Measurements from ENCODE around the gene CADM1. TPM values are rescaled to one million over a fixed set of nuclear protein-coding genes. Genes with fewer than 3 reads are reported as not detected.

CADM1 gene
- total and polyA plus RNA-seq, 5 donors from 2014 or later, result 3.6 to 11.3 (median 6.9) TPM

DNA sequence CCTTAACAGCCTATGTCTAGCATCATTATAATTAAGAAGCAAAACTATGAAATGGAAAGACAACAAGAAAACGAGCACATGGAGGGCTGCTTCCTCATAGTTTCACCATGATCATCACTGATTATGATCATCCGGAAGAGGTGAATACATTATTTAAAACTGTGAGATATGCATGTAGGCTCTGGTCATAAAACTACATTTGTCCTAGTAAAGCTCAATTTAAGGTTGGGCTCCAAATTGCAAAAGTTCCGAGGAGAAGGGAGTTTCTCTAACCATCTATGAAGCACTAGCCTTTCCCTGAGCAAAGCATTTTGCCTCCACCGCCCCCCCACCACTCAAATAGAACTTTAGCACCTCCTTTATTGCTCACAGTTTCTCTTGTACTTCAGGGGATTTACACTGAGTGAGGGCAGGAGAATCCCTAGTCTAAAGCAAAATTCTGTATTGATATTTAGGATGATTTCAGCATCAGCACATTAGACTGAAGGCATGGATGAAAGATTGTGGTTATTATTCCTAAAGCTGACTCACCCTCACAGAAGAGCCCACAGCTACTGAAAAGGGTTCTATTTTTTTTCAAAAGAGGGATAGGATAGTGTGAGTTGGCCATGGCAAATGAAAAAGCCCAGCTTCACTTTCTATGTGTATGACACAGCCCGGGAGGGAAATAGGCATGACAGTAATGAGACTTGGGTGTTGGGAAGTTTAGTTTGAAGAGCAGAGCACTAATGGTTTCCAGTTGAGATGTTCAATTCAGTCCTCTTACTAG lies 203.4 kb downstream of the CADM1 start:
- no peaks in the 10 kb centered on the region for H3K36me3 ChIP-seq (ENCODE audit: control insufficient read depth, insufficient read depth, low read length)
- peaks cover 11% of the 10 kb centered on the region for H3K27me3 ChIP-seq (ENCODE audit: control insufficient read depth, insufficient read depth, low read length)
- H3K4me3 ChIP-seq (ENCODE audit: low read depth, low read length), result no peak overlapping the region
- H3K9me3 ChIP-seq (ENCODE audit: control insufficient read depth in 2 of 2, low read length in 2 of 2), result no peaks in the 10 kb centered on the region
- no peak overlapping the region for H3K27ac Mint-ChIP-seq
- no peak overlapping the region for H3K4me3 Mint-ChIP-seq
- no peaks in the 10 kb centered on the region for H3K4me1 ChIP-seq (ENCODE audit: control insufficient read depth, insufficient read depth, low read length, poor library complexity, severe bottlenecking)
- H3K9me3 Mint-ChIP-seq, result no peaks in the 10 kb centered on the region
- H3K27ac ChIP-seq (ENCODE audit: insufficient read depth, low read length, poor library complexity, severe bottlenecking), result no peak overlapping the region
- ATAC-seq (ENCODE audit: low read depth in 2 of 2), result no peak
- H3K27me3 Mint-ChIP-seq, result peaks cover 42% of the 10 kb centered on the region
- DNase-seq, result no peak
- no peaks in the 10 kb centered on the region for H3K36me3 Mint-ChIP-seq
- H3K4me1 Mint-ChIP-seq, result no peaks in the 10 kb centered on the region

DNA sequence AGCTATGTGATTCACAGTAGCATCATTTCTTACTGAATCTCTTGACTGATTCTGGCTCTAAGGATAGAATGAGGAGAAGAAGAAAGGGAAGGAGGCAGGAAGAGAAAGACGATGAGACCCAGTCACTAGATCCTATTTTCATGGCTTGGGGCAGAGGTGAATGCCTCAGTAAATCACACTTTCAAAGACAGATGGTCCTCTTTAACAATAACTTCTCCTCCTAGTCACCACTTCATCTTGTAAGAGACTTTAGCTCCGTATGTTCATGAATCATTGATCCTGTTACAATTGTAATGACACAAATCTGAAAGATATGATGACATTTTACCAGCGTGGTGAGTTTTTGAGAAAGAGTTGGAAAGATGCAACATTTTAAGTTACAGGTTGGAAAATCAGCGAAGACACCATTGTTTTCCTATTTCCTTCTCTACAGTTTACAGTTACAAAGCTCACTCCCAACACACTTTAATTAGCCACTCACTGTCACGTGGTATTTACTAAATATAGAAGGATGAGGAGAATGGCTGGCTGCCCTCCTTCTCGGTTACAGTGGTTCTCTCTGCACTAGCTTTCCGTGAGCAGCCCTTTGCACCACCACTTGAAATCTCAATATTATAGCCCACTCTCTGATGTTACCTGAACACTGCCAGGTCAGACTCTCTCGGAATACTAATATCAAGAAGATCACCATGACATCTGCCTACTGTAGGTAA lies 205.8 kb downstream of the CADM1 start:
- H3K27ac ChIP-seq (ENCODE audit: insufficient read depth, low read length, poor library complexity, severe bottlenecking), result no peak overlapping the region
- no peaks in the 10 kb centered on the region for H3K4me1 ChIP-seq (ENCODE audit: control insufficient read depth, insufficient read depth, low read length, poor library complexity, severe bottlenecking)
- Mint-ChIP-seq H3K36me3 (no peaks in the 10 kb centered on the region), H3K4me3 (no peak overlapping the region), H3K27me3 (peaks cover 39% of the 10 kb centered on the region), H3K9me3 (peaks cover 0 to 2% (median 0%) of the 10 kb centered on the region in 7 donors), H3K27ac (no peak overlapping the region), H3K4me1 (no peaks in the 10 kb centered on the region)
- DNase-seq (no peak), ATAC-seq (ENCODE audit: low read depth in 2 of 2) (no peak)
- no peak overlapping the region for H3K4me3 ChIP-seq (ENCODE audit: low read depth, low read length)
- H3K9me3 ChIP-seq (ENCODE audit: control insufficient read depth in 2 of 2, low read length in 2 of 2), result no peaks in the 10 kb centered on the region
- H3K27me3 ChIP-seq (ENCODE audit: control insufficient read depth, insufficient read depth, low read length), result peaks cover 11% of the 10 kb centered on the region
- H3K36me3 ChIP-seq (ENCODE audit: control insufficient read depth, insufficient read depth, low read length), result no peaks in the 10 kb centered on the region

DNA sequence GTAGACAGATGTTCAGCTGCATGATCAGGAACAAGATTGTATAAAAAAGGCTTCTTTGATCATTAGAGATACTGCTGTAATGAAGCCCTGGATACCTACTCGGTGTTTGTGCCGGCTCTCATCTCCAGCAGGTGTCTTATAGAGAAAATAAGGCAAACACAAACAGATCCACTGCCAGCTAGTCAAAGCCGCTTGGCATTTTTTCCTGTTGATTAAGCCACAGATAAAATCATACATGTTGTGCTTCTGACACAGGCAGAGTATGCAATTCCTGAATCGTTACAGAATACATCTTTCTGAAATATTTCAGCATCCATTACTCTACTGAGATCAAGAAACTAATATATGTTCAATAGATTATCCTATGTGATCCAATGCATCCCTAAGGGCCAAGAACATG lies 206.9 kb downstream of the CADM1 start:
- DNase-seq, result no peak
- ATAC-seq (ENCODE audit: low read depth in 2 of 2), result no peak
- Histone ChIP-seq H3K36me3 (ENCODE audit: control insufficient read depth, insufficient read depth, low read length) (no peaks in the 10 kb centered on the region), H3K27ac (ENCODE audit: insufficient read depth, low read length, poor library complexity, severe bottlenecking) (no peak overlapping the region), H3K27me3 (ENCODE audit: control insufficient read depth, insufficient read depth, low read length) (peaks cover 10% of the 10 kb centered on the region), H3K4me3 (ENCODE audit: low read depth, low read length) (no peak overlapping the region), H3K9me3 (ENCODE audit: control insufficient read depth in 2 of 2, low read length in 2 of 2) (no peaks in the 10 kb centered on the region), H3K4me1 (ENCODE audit: control insufficient read depth, insufficient read depth, low read length, poor library complexity, severe bottlenecking) (no peaks in the 10 kb centered on the region)
- Mint-ChIP-seq H3K4me1 (no peaks in the 10 kb centered on the region), H3K9me3 (peaks cover 0 to 2% (median 0%) of the 10 kb centered on the region in 7 donors), H3K27me3 (peaks cover 33% of the 10 kb centered on the region), H3K36me3 (no peaks in the 10 kb centered on the region), H3K27ac (no peak overlapping the region), H3K4me3 (no peak overlapping the region)

DNA sequence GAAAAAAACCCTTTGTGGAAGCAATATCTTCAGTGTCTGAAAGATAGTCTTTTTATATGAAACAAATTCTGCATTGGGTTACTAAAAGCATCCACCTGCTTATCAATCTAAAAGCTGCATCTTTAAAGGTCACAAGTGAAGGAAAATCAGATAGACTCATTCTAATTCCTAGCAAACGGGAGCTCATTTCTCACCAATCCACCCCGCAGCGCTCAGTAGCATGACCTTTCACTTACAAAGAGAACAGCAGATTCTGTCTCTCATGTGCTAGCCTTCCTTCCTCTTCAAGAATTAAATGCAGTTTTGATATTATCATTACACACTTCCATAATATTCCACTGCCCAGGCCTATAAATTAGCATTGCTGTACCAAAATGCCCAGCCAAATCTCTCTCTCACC lies 212.9 kb downstream of the CADM1 start:
- H3K36me3 Mint-ChIP-seq, result no peaks in the 10 kb centered on the region
- H3K4me1 Mint-ChIP-seq, result no peaks in the 10 kb centered on the region
- peak overlapping the region in 1 of 3 donors; percentile 14 for H3K27ac Mint-ChIP-seq
- H3K9me3 Mint-ChIP-seq, result peaks cover 0 to 4% (median 0%) of the 10 kb centered on the region in 7 donors
- no peak for DNase-seq
- Histone ChIP-seq H3K36me3 (ENCODE audit: control insufficient read depth, insufficient read depth, low read length) (no peaks in the 10 kb centered on the region), H3K27me3 (ENCODE audit: control insufficient read depth, insufficient read depth, low read length) (peaks cover 7% of the 10 kb centered on the region), H3K4me1 (ENCODE audit: control insufficient read depth, insufficient read depth, low read length, poor library complexity, severe bottlenecking) (no peaks in the 10 kb centered on the region), H3K4me3 (ENCODE audit: low read depth, low read length) (no peak overlapping the region), H3K27ac (ENCODE audit: insufficient read depth, low read length, poor library complexity, severe bottlenecking) (no peak overlapping the region), H3K9me3 (ENCODE audit: control insufficient read depth in 2 of 2, low read length in 2 of 2) (no peaks in the 10 kb centered on the region)
- no peak for ATAC-seq (ENCODE audit: low read depth in 2 of 2)
- H3K27me3 Mint-ChIP-seq, result peaks cover 10% of the 10 kb centered on the region
- H3K4me3 Mint-ChIP-seq, result no peak overlapping the region

DNA sequence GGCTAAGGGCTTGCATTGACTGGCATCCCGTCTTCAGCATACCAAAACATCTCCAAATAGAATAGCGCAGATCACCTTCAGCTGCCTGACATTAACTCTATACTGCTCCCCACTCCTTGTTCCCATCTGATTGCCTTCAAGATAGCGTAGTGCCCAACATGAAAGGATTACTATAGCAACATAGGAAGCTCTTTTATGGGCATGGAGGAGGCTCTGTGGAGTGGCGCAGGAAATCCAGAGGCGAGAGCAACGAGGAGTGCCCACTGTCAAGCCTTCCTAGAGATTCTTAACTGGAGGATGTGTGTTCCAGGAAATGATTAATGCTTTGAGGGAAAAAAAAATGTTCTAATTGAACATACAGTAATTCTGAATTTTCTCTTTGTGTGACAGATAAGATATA lies 213.3 kb downstream of the CADM1 start:
- ATAC-seq (ENCODE audit: low read depth in 2 of 2) (no peak), DNase-seq (no peak)
- H3K4me3 Mint-ChIP-seq, result no peak overlapping the region
- no peaks in the 10 kb centered on the region for H3K36me3 ChIP-seq (ENCODE audit: control insufficient read depth, insufficient read depth, low read length)
- H3K27ac Mint-ChIP-seq, result no peak overlapping the region
- H3K9me3 ChIP-seq (ENCODE audit: control insufficient read depth in 2 of 2, low read length in 2 of 2), result no peaks in the 10 kb centered on the region
- H3K27ac ChIP-seq (ENCODE audit: insufficient read depth, low read length, poor library complexity, severe bottlenecking), result no peak overlapping the region
- no peak overlapping the region for H3K4me3 ChIP-seq (ENCODE audit: low read depth, low read length)
- peaks cover 10% of the 10 kb centered on the region for H3K27me3 Mint-ChIP-seq
- H3K27me3 ChIP-seq (ENCODE audit: control insufficient read depth, insufficient read depth, low read length), result peaks cover 4% of the 10 kb centered on the region
- no peaks in the 10 kb centered on the region for H3K36me3 Mint-ChIP-seq
- H3K9me3 Mint-ChIP-seq, result peaks cover 0 to 4% (median 0%) of the 10 kb centered on the region in 7 donors
- H3K4me1 ChIP-seq (ENCODE audit: control insufficient read depth, insufficient read depth, low read length, poor library complexity, severe bottlenecking), result no peaks in the 10 kb centered on the region
- H3K4me1 Mint-ChIP-seq, result no peaks in the 10 kb centered on the region

DNA sequence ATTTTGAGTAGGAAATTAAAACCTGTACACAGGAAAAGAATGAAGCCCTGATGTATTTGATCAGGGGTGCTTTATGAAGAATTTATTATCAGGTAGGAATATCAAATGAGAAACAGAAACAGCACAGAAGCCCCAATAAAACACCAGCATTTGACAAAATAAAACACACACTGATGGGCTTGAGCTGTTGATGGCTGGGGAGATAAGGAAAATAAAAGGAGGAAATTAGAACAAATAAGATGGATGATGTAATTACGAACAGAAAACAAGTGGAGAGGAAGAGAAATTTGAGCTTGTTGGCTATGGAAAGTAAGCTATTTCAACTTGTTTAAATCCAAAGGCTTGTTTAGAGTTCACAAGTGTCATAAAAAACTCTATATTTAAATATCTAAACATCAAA lies 213.7 kb downstream of the CADM1 start:
- peaks cover 4% of the 10 kb centered on the region for H3K27me3 ChIP-seq (ENCODE audit: control insufficient read depth, insufficient read depth, low read length)
- H3K4me1 ChIP-seq (ENCODE audit: control insufficient read depth, insufficient read depth, low read length, poor library complexity, severe bottlenecking), result no peaks in the 10 kb centered on the region
- DNase-seq (no peak), ATAC-seq (ENCODE audit: low read depth in 2 of 2) (no peak)
- H3K9me3 Mint-ChIP-seq, result peaks cover 0 to 4% (median 0%) of the 10 kb centered on the region in 7 donors
- H3K36me3 ChIP-seq (ENCODE audit: control insufficient read depth, insufficient read depth, low read length), result no peaks in the 10 kb centered on the region
- no peak overlapping the region for H3K4me3 Mint-ChIP-seq
- no peaks in the 10 kb centered on the region for H3K9me3 ChIP-seq (ENCODE audit: control insufficient read depth in 2 of 2, low read length in 2 of 2)
- no peak overlapping the region for H3K27ac ChIP-seq (ENCODE audit: insufficient read depth, low read length, poor library complexity, severe bottlenecking)
- no peak overlapping the region for H3K27ac Mint-ChIP-seq
- H3K27me3 Mint-ChIP-seq, result peaks cover 10% of the 10 kb centered on the region
- H3K36me3 Mint-ChIP-seq, result no peaks in the 10 kb centered on the region
- H3K4me1 Mint-ChIP-seq, result no peaks in the 10 kb centered on the region
- H3K4me3 ChIP-seq (ENCODE audit: low read depth, low read length), result no peak overlapping the region

DNA sequence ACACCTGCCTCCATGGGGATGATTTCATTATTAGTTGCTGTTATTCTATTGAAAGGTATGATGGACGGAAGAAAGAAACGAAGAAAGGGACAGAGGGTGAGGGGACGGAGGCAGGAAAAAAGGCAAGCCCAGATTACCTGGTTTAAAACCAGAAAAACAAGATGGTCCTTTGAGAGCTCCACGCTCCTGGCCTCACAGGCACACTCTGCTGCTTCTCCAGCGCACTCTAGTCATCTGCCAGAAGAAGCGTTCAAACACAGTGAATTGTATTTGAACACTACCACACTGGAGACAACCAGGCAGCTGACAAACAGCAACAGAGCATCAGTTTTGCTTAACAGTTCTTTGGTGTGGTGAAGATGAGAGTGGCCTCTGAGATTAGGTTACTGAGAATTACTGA lies 216.9 kb downstream of the CADM1 start:
- H3K9me3 ChIP-seq (ENCODE audit: control insufficient read depth in 2 of 2, low read length in 2 of 2), result no peaks in the 10 kb centered on the region
- Mint-ChIP-seq H3K27me3 (peaks cover 17% of the 10 kb centered on the region), H3K4me1 (no peaks in the 10 kb centered on the region), H3K4me3 (no peak overlapping the region), H3K9me3 (peaks cover 0 to 4% (median 0%) of the 10 kb centered on the region in 7 donors), H3K36me3 (no peaks in the 10 kb centered on the region), H3K27ac (no peak overlapping the region)
- no peak overlapping the region for H3K4me3 ChIP-seq (ENCODE audit: low read depth, low read length)
- no peak overlapping the region for H3K27ac ChIP-seq (ENCODE audit: insufficient read depth, low read length, poor library complexity, severe bottlenecking)
- DNase-seq (no peak), ATAC-seq (ENCODE audit: low read depth in 2 of 2) (no peak)
- peaks cover 3% of the 10 kb centered on the region for H3K27me3 ChIP-seq (ENCODE audit: control insufficient read depth, insufficient read depth, low read length)
- H3K36me3 ChIP-seq (ENCODE audit: control insufficient read depth, insufficient read depth, low read length), result no peaks in the 10 kb centered on the region
- no peaks in the 10 kb centered on the region for H3K4me1 ChIP-seq (ENCODE audit: control insufficient read depth, insufficient read depth, low read length, poor library complexity, severe bottlenecking)

Data from CD4-positive, CD25-positive, alpha-beta regulatory T cell (primary cell).